GM19328 (cell line): ENCODE results near the gene HEPACAM.

Experiments used
- ATAC-seq: cut with Tn5 transposase; IDR thresholded peaks from one replicate; pipeline ENCODE4 v1.9.1; 2021; ENCODE audit warnings: mild to moderate bottlenecking, moderate library complexity; ENCODE audit not compliant: unreplicated experiment

Gene HEPACAM

GRCh38 chr11:124870430-124870829 lies 65.4 kb downstream of the HEPACAM start:
- ATAC-seq: no peak

GRCh38 chr11:124869856-124870387 lies 65.9 kb downstream of the HEPACAM start:
- ATAC-seq: no peak

GRCh38 chr11:124869331-124869730 lies 66.5 kb downstream of the HEPACAM start:
- ATAC-seq: no peak
